Mucosa of gallbladder (tissue), 1 donor: ENCODE measurements around the gene NALCN. TPM values are rescaled to one million over a fixed set of nuclear protein-coding genes. Genes with fewer than 3 reads are reported as not detected.

ENCODE experiments used
- DNase-seq: peaks from one replicate; pipeline ENCODE4 v3.0.0-alpha.2; 2020; ENCODE audit warnings: low spot score
- total RNA-seq: library from RNA; stranded (reverse); gene quantifications from one replicate; pipeline ENCODE4 v1.2.1, GENCODE V29; 2021
- donor health status: DM: no; HTN: no; CAD: no.

Gene NALCN
- total RNA-seq, 1 donor from 2014 or later = 6.8 TPM

DNA sequence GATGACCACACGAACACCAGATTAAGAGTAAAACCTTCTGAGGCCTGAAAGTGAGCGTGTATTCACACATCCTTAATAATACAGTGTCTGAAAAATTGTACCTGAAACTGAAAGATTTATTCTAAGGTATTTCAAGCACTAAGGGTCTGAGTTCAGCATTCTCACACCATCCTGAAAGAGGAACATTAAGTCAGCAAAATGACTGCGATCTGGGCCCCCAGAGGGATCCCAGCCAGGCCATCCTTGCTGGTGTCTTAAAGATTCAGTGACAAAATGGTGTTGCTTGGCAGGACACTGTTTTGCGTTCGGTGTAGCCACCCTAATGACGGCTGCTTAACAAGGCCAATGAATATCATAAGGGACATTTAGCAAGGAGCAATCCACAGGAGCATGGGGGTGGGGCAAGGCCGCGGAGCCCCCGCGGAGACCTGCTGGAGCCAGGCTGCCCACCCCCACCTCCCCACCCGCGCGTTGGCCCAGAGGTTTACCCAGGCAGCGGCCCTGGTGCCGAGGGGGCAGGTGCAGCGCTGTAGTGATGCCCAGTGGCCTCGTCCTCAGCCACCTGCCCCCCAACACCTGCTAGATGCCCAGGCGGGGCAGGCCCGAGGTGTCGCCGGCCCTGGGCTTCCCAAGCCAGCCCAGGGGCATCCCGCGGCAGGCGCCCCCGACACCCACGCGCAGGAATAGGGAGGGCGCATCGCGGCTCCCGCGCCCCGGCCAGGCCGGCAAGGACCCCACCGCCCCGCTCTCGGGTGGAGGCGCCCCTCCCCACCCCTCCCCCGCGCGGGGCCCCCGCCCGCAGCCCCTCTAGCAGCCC, 742 bp downstream of the NALCN start:
- DNase-seq = no peak

DNA sequence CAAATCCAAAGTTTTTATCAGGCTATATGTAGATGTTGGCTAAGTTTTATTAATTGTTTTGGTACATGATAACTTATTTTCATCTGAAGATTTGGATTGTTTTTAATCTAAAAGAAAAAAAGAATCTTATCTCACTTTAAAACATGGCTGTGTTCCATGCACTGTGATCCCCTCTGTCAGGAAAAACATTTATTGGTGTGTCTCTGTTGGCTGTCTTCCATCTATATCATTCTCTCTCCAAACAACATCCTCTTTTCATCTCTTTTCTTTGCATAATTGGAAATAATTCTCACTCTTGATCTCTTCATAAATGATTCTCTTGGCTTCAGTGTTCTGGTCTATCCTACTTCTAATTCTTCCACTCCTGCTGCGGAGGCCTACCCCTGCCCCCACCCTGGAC, 4.2 kb downstream of the NALCN start:
- DNase-seq = no peak

DNA sequence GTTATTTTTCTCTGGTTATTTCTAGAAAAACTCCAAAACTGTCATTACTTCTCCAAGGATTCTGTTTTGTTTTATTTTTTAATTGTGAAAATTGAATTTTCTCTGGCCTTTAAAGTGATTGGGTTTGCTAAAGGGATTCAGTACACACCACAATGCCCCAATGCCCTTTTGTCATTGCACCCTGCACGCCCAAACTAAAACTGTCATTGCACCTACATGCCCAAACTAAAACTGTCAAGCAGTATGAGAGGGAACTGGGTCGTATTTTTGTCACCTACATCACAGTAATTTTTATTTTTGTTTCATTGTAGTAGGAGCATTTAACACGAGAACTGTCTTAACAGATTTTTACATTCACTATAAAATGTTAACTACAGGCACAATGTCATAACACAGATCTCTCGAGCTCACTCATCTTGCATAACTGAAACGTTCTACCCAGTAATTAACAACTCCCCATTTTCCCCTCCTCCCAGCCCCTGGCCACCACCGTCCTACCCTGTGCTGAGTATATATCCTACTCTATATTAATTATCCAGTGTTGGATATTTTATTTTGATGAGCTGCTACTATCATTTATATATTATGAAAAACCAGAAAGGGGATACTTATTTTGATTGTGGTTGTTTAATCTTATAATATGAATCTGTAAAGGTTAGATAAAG, 7.2 kb downstream of the NALCN start:
- DNase-seq = no peak

DNA sequence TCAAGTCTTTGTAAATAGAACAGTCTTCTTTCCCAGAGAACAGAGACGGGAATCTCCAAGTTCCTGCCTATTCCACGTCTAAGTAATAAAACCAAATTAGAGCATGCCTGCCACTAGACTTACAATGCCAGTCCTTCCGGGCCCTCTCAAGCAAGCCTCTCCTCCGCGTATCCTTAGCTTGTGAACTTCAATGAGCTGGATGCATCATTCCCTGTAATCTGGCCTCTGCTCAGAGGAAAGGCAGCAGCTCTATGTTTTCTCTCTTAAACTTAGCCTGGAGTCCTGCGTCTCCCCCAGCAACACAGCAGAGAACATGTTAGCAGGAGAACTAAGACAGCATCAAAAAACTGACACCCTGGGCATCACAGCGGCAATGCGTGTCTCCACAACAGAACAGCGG, 8.2 kb downstream of the NALCN start:
- no peak for DNase-seq

DNA sequence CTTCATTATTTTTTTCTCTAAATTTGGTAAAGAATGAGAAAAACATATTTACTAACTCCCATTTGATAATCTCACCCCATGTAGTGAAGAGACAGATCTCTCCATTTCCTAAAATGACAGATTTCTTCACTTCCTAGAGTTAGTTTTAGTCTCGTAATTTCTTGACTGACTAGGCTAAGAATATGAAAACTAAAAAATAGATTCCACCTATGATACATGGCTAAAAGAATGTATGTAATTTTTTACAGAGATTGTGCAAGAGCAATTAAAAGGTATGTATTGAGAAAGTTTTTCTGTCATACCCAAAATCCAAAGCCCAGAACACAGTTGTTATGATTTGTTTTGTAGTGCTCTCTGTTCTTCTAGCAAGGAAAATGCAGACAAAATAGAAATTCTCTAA, 9.5 kb downstream of the NALCN start:
- no peak for DNase-seq

DNA sequence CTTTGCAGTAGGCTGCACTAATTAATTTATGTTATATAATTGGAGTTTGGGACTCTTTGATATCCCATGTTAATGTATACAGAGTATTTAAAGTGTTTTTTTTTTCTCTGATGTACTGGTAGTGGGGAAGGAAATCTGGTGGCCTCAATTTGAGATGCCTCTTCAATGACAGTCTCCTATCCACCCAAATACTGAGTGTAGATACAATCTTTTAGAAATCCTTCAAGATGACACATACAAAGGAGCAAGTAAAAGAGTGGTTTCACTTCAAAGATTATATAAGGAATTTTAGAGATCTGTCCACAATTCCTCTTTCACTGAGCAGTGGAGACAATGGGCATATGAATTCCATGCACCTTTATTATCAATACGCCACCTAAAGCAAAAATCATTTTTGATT, 15.1 kb downstream of the NALCN start:
- DNase-seq = no peak

DNA sequence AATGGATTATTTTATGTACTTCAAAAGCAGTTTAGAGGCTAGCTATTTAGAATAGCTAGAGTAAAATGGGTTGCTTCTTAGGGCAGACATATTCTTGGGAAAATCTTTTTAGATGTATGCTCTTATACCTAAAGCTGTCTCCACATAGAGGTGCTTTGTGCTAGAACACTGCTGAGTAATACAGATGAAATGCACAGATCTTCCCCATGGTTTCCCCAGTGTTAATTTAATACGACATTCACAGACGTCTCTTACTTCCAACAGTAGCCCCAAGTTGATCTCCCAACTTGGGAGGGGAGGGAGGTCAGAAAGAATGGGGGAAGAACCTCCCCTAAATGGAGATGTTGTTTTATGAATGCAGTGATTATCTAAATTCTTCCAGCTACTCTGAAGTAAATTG, 16.9 kb downstream of the NALCN start:
- DNase-seq = no peak

DNA sequence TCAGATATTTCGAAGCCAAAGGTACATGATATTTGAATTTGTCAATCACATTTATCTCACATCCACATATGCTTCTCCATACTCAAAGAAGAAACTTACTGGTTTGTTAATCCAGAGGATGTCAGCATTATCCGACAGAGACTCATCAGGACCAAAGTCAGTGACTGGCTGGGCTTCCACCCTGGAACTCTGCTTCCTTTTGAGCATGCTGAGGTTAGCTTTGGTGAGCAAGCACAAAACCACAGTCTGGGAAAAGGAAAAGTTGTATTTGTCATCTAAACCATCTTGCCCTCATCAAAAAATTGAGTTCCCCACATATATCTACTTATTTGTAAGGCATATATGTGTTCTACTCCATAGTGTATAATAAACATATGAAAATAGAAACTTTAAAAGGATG, 17.4 kb downstream of the NALCN start:
- DNase-seq = no peak

DNA sequence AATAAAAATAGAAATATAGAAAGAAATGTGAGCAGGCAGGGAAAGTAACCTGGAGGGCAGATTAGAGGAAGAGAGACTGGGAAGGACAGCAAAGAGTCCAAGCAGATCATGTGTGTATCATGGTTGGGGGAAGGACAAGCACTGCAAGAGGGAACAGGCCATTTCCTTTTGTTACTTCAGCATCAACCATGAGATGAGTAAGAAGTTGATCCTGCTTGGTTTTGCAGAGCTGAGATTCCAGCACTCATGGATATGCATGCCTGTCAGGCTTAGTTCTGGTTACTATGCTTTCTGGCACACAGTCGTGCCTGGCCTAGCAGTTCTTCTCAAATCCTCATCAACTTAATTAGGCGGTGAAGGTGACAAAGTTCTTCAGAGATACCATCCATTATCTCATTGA, 18.1 kb downstream of the NALCN start:
- DNase-seq = no peak

DNA sequence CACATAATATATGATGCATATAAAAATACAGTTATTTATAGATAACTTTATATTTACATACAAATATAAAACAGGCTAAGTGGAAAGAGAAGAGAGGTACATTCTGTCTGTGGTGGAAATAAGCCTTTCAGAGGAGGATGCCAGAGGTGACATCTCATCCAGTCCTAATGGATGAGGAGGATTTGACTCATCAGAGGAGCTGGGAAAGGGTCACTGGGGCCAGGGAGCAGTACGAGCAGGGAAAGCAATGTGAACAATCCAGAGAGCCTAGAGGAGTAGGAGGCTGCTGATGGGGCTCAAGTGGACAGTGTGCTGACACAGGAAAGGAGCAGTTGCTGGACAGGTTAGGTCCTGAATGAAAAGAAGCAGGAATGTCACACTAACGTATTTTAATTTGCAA, 18.6 kb downstream of the NALCN start:
- no peak for DNase-seq

DNA sequence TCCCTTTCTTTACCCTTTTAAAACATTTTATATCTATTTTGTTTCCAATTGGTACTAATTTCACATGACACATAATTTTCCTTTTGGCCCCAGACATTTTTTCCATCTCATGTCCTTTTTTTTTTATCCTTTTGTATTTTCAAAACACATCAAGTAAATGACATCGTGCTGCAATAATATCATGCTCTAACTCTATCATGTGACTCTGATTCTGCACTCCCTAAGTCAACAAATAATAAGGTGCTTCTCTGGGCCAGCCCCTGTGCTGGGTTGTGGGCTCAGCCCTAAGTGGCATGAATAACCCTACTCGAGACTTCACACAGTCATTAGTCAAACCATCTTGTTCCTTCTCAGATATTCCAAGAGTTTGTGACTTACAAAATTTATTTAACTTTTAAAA, 21.7 kb downstream of the NALCN start:
- DNase-seq = no peak

DNA sequence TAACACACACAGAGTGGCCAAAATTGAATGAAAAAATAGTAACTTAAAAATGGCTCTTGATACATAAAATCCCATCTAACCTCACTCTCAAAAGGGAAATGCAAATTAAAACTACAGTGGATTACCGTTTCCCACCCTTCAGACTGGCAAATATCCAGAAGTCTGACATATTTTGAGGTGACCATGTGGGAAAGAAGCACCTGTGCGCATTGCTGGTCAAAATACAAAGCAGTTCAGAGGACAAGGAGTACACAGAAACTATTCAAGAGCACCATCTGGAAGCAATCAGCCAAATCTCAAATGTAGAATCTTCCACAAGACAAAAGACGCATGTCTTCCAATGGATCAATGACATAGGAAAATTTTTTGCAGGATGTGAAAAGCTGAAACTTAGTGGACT, 23.2 kb downstream of the NALCN start:
- no peak for DNase-seq

DNA sequence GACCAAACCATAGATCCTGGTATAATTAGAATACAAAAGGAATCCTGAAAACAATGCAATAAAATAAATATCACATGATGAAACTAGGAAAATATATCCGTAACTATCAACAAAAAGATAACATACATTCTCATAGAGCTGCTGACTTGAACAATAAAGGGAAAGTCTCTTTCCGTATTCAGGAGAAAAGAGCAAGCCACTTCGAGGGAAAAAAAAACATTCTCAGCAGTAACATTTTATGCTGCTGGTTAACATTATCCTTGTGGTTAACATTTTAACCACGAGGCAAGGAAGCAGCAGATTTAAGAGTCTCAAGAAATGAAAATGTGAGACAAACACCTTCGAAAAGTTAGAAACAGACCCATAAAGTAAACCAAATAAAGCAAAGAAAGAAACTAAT, 25.8 kb downstream of the NALCN start:
- DNase-seq = no peak

DNA sequence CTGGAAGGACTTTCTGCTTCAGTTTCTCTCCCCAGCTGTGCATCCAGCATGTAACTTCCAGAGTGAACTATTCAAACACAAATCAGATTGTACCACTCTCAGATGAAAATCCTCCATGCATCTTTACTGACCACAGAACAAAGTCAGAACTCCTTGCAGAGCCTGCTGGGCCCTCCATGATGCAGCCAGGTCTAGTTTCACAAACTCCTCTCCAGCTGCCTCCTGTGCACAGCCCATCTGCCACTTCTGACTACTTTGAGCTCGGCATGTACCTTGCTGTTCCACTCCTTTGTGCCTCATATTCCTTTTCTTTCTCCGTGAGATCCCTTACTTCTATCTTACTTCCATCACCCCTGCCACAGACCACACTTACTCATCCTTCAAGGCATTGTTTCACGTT, 31.4 kb downstream of the NALCN start:
- no peak for DNase-seq

DNA sequence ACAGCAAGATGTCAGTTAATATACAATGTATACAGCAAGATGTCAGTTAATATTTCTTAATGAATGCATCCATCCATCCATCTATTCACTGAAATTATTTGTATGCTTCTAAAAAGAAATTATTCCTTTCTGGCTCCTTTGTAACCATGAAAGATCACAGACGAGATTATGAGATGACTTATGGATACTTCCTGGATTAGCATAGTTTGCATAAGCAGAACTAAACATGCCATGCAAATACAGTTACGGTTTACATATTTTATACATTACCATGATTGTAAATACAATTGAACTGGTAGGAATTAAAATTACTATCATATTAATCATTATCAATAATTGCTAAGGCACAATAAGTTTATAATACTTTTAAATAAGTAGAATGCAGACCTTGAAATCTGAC, 32.7 kb downstream of the NALCN start:
- no peak for DNase-seq

DNA sequence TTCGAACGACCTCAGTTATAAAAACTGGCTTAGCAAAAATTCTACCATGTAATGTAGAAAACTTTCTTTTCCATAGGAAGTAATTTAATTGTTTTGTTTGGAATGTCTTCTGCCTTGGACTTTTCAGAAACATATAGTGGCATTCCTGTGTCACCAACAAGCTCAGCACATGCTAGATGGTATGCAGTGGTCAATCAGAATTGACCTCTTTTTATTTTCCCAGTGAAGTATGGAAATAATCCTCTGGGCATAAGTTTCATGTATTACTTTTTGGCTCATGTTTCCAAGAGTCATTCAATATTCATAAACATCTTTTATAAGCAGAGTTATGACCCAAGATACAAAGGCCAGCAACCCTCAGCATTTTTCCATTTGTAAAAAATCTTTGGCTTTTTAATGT, 33.6 kb downstream of the NALCN start:
- DNase-seq = no peak

DNA sequence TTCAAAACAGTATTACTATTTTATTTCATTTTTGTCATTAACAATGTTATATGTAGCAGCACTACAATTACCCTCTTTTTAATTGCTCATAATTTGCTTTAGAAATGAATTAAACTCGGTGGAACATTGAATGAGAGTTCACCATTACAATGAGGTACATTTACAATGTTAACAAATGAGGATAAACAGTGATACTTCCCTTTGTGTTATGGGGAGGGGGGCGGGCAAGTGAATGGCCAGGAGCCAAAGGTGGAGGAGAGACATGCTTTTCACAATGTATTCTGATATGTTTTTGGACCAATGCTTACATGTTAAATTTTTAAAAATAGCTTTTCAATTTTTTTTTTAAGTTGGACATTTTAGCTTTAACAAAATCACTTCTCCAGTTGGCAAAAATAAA, 34.2 kb downstream of the NALCN start:
- DNase-seq = no peak

DNA sequence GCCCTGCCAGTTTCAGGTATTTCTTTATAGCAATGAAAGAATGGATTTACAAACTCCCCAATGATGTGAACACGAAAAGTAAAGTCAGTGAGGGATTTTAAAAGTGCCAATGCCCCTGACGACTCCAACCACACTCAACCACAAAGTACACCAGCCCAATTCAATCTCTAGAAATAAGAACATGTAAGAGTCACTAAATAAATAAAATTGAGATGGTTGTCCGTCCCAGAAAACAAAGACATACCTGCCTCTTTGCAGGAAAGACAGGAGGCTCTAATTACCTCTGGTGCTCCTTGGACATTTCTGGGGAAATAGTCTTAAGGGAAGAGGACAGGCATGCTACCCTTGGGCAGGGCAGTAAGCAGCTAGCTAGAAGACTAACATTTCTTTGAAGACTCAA, 55.8 kb downstream of the NALCN start:
- DNase-seq = no peak

DNA sequence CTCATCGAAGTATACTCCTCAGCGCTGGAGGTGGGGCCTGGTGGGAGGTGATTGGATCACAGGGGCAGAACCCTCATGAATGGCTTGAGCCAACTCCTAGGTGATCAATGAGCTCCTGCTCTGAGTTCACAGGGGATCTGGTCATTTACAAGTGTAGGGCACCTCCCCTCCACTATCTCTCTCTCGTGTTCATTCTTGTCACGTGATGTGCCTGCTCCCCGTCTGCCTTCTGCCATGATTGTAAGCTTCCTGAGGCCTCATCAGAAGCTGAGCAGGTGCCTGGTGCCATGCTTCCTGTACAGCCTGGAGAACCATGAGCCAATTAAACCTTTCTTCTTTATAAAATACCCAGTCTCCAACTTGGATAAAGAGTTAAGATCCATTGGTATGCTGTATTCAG, 61.4 kb downstream of the NALCN start:
- no peak for DNase-seq

DNA sequence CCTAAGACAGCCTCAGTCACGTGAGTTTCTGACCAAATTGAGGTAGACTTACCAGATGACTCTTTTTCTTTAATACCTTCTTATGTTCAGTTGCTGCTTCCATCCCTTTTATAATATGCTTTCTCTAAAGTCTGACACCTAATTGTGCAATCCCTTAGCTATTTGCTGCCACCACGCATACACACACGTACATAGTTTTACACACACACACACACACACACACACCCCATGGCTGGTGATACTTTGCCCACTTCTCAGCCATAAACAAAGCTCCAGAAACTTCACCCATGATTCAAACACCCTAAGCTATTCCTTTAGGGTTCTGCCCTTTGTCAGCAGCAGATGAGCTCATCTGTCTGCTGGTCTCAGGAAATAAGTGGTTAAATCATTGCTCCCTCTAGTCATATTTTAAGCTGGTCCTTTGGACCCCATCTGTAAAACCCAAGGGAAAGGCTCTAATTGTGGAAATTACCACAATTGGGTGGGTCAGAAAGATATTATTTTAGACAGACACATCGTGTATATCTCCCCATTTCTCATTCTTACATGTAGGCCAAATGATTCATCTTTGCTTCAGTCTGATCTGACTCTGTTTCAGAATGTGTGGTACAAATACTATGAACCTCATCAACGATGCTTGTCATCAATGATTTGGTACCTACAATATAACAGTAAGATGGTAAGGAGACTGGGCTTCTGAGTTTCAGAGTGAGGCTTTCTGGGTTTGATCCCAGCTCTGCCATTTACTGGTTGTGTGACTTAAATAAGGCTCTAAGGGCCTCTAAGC, 69.2 kb downstream of the NALCN start:
- no peak for DNase-seq

DNA sequence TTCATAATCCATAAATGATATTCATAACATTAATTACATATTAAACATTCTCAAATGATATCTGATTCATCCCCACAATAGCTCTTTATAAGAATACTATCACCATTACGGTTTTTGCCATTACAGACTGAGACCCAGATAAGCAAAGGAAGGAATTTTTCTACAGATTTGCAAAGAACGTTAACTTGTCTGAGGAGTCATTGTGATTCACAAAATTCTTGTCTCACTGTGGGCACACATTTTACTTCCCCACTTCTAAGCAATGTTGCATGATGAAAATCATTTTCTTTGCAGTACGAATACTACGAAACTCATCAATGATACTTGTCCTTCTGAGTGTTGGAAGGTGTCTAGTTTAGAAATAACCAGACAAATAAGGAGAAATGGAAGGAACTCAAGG, 70.1 kb downstream of the NALCN start:
- no peak for DNase-seq

DNA sequence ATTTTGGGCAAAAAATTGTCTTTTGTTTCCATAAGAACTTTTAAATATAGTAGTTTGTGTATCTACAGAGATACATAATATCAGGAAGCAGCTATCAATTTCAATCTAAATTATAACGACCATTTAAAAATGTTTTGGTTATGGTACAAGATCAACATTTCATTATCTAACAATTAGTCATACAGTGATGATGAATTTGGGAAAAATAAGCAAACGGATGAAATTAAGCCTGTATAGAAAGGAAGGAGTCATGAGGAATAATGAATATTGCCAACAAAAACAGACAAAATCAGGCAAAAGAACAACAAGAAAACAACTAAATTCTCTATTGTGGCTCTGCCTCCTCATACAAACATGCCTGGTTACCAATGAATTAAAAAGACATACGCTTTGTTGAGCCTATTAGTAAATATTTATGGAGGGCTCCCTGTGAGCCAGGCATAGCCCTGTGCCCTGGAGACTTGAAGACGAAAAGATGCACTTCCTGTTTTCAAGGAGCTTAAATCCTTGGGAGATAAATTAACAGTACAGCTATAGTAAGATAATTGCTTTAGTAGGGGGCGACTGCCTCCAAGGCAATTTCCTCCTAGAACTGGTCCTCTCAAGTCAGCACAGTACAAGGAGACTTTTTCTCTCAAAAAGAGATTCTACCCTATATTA, 73.0 kb downstream of the NALCN start:
- no peak for DNase-seq
